Hematopoietic multipotent progenitor cell treated with erythropoietin and hydrocortisone succinate and interleukin-3 and kit ligand, for 6 days (in vitro differentiated cells): Measurements from ENCODE around the gene RNF183.

ENCODE experiments used
- DNase-seq: peaks from one replicate; pipeline ENCODE4 v3.0.0-alpha.2; 2015

RNF183 gene

GRCh38 chr9:113315231-113315630, 12.1 kb upstream of the RNF183 start:
- no peak for DNase-seq

GRCh38 chr9:113313261-113313660, 10.1 kb upstream of the RNF183 start:
- DNase-seq: no peak

- DNase-seq: no peak
Measured at GRCh38 chr9:113311961-113312360, 8.8 kb upstream of the RNF183 start.

GRCh38 chr9:113310538-113310937, 7.4 kb upstream of the RNF183 start:
- no peak for DNase-seq

GRCh38 chr9:113309204-113309813, 6.1 kb upstream of the RNF183 start:
- DNase-seq: peak; percentile 82

- DNase-seq: no peak
Measured at GRCh38 chr9:113307396-113307975, 4.3 kb upstream of the RNF183 start.

GRCh38 chr9:113306566-113306965, 3.4 kb upstream of the RNF183 start:
- DNase-seq: no peak

GRCh38 chr9:113301548-113301947, 1.6 kb downstream of the RNF183 start:
- DNase-seq: no peak

- peak; percentile 79 for DNase-seq
Measured at GRCh38 chr9:113299800-113300292, 3.3 kb downstream of the RNF183 start.

- DNase-seq: no peak
Measured at GRCh38 chr9:113298924-113299770, 4.0 kb downstream of the RNF183 start.

- no peak for DNase-seq
Measured at GRCh38 chr9:113298311-113298710, 4.9 kb downstream of the RNF183 start.

- no peak for DNase-seq
Measured at GRCh38 chr9:113296796-113297558, 6.2 kb downstream of the RNF183 start.

- peak; percentile 35 for DNase-seq
Measured at GRCh38 chr9:113296247-113296646, 6.9 kb downstream of the RNF183 start.

- no peak for DNase-seq
Measured at GRCh38 chr9:113293285-113293878, 9.8 kb downstream of the RNF183 start.

GRCh38 chr9:113290052-113290607, 13.0 kb downstream of the RNF183 start:
- peak; percentile 26 for DNase-seq

- DNase-seq: no peak
Measured at GRCh38 chr9:113289091-113289490, 14.1 kb downstream of the RNF183 start.

GRCh38 chr9:113281356-113281755, 21.8 kb downstream of the RNF183 start:
- no peak for DNase-seq

GRCh38 chr9:113278840-113279239, 24.3 kb downstream of the RNF183 start:
- no peak for DNase-seq

GRCh38 chr9:113275157-113276131, 27.7 kb downstream of the RNF183 start, which contains the start of the genes CDC26 and PRPF4:
Gene CDC26, minus strand, starts transcription at chr9:113275572. Its CDS starts 3,065 bp downstream, at chr9:113272507.
Gene PRPF4, plus strand, starts transcription at chr9:113275658. Its CDS starts 86 bp downstream, at chr9:113275744.
- peak; percentile 99 for DNase-seq

- peak; percentile 92 for DNase-seq
Measured at GRCh38 chr9:113274474-113275156, 28.6 kb downstream of the RNF183 start.
